SK-N-MC (cell line): Measurements from ENCODE around the gene FRMD4A.

Source experiments
- EZH2 ChIP-seq: fragments of 200-600 bp; sonication (generic); IDR thresholded peaks from one replicate; pipeline ENCODE4 v1.6.1; 2017; ENCODE audit warnings: antibody characterized with exemption
- FOXP2 ChIP-seq: optimal IDR thresholded peaks from 2 replicates; pipeline ENCODE3; 2011; ENCODE audit warnings: mild to moderate bottlenecking, moderate library complexity; ENCODE audit not compliant: insufficient read depth; ENCODE audit errors: extremely low read length, control extremely low read depth
- POLR2AphosphoS5 ChIP-seq: IDR thresholded peaks from 2 replicates; pipeline ENCODE4 v1.6.1; 2012; ENCODE audit warnings: mild to moderate bottlenecking, low read depth, low read length, borderline replicate concordance

DNA sequence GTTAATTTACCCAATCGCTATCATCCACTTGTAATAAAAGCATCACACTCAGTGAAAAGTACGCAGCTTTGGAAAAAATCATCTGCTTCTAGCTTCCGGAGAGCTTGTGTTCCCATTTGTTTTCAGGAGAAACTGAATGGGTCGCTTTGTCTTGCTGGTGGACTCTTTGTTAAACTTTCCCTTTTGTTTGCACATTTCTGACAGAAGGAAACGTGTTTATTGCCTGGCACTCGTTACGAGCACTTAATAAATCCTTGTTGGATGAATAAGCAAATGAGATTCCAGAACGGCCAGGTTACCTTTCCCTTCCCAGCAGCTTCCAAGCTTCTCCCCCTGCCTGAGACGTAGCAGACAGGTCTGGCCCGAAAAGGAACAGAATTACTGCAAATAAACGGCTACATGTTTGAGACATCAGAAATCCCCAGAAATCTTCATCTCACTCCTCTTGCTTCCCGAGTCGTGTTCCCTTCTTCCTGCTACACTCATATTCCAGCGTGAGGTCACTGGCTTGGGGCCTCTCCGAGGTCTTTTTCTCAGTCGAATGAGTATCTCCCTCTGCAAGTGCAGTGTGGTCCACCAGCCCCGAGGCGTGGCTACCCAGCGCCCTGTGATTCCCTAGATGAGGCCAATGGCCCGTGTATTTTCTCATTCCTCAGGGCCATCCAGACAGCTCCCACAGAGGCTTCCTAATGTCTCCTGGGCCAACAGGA, 167.2 kb downstream of the FRMD4A start:
- no peak for TF ChIP-seq EZH2
- no peak for TF ChIP-seq POLR2AphosphoS5
- no peak for TF ChIP-seq FOXP2
